Endothelial cell of umbilical vein (primary cell): Measurements from ENCODE around the gene PURB. TPM values are rescaled to one million over a fixed set of nuclear protein-coding genes. Genes with fewer than 3 reads are reported as not detected.
"Not testable (repeated sequence)": the region's sequence is repeated elsewhere in the genome, so short reads cannot be mapped to it uniquely, and the experiment has no call there.

Experiments
- BruUV-seq: library from RNA; stranded (reverse); fragments of 400-500 nt; replicated peaks from 2 replicates; lab custom pipeline; 2021; lab: Mats Ljungman, UMichigan
- CTCF ChIA-PET: fragments of 300-600, 350-600 bp; sonication (Branson Sonifier 250); formaldehyde crosslinking; loops from one replicate; lab custom pipeline; 2021; ENCODE audit warnings: antibody characterized with exemption, inconsistent platforms; lab: Charles Lee
- POLR2A ChIA-PET: fragments of 300-600, 350-600 bp; sonication (Branson Sonifier 250); formaldehyde crosslinking; loops from one replicate; lab custom pipeline; 2021; ENCODE audit warnings: antibody characterized with exemption, inconsistent platforms; lab: Charles Lee
- DNase-seq: peaks from one replicate; pipeline ENCODE4 v3.0.0-alpha.2; 2011; ENCODE audit warnings: low read depth, low spot score
- FAIRE-seq: peaks from 2 replicates; lab custom pipeline; 2011; peaks lifted over from hg19 to GRCh38; lab: Jason Lieb, UNC
- H2AFZ ChIP-seq: 2 replicates; pipeline ENCODE4 v1.6.0; 2012; ENCODE audit warnings: low read depth, low read length, control low read depth, inconsistent platforms
- H3K27ac ChIP-seq: 2 replicates; pipeline ENCODE4 v1.5.1; 2011; ENCODE audit warnings: low read depth, mild to moderate bottlenecking, control low read depth, low read length, moderate library complexity; ENCODE audit not compliant: insufficient read depth
- H3K27me3 ChIP-seq, 2 experiments: 2 replicates each; pipeline versions ENCODE4 v1.6.0 to v1.6.1; 2011; ENCODE audit warnings: low read length in 2 of 2, mixed read lengths in 1 of 2; ENCODE audit not compliant: control insufficient read depth in 2 of 2, insufficient read depth in 2 of 2
- H3K36me3 ChIP-seq, 2 experiments: 2 replicates in 1 of 2; 3 replicates in 1 of 2; pipeline ENCODE4 v1.5.1; 2011; ENCODE audit warnings: low read length in 2 of 2, mild to moderate bottlenecking in 1 of 2, moderate library complexity in 1 of 2; ENCODE audit not compliant: control insufficient read depth in 2 of 2, insufficient read depth in 2 of 2; ENCODE audit errors: extremely low read depth in 1 of 2
- H3K4me1 ChIP-seq: 3 replicates; pipeline ENCODE4 v1.5.1; 2011; ENCODE audit warnings: mild to moderate bottlenecking, low read length; ENCODE audit not compliant: control insufficient read depth, insufficient read depth; ENCODE audit errors: extremely low read depth
- H3K4me2 ChIP-seq: 2 replicates; pipeline ENCODE4 v1.6.1; 2011; ENCODE audit warnings: low read length, control low read depth, mixed read lengths; ENCODE audit not compliant: insufficient read depth
- H3K4me3 ChIP-seq, 3 experiments: fragments of 200-600 bp in 1 of 3; sonication (generic), shearing (Covaris generic) in 1 of 3; replicated peaks in 1 of 3; 2 replicates each; pipeline ENCODE4 v1.5.1; 2011 to 2016; ENCODE audit warnings: control low read depth in 3 of 3, low read length in 3 of 3, mild to moderate bottlenecking in 2 of 3, inconsistent platforms in 1 of 3, low read depth in 1 of 3, moderate library complexity in 1 of 3; ENCODE audit not compliant: insufficient read depth in 1 of 3
- H3K79me2 ChIP-seq: 2 replicates; pipeline ENCODE4 v1.6.0; 2012; ENCODE audit warnings: low read length, inconsistent platforms; ENCODE audit not compliant: control insufficient read depth, insufficient read depth
- H3K9ac ChIP-seq: replicated peaks from 2 replicates; pipeline ENCODE3; 2011; ENCODE audit warnings: low read length, control low read depth; ENCODE audit not compliant: insufficient read depth; ENCODE audit errors: extremely low read depth
- H3K9me1 ChIP-seq: replicated peaks from 3 replicates; pipeline ENCODE4 v1.6.0; 2011; ENCODE audit warnings: mild to moderate bottlenecking, low read length; ENCODE audit not compliant: control insufficient read depth, insufficient read depth; ENCODE audit errors: extremely low read depth
- H3K9me3 ChIP-seq: replicated peaks from 2 replicates; pipeline ENCODE4 v1.5.1; 2012; ENCODE audit warnings: low read length, inconsistent platforms; ENCODE audit not compliant: control insufficient read depth, insufficient read depth
- H4K20me1 ChIP-seq: replicated peaks from 2 replicates; pipeline ENCODE3; 2011; ENCODE audit warnings: mild to moderate bottlenecking, low read length; ENCODE audit not compliant: control insufficient read depth, insufficient read depth; ENCODE audit errors: extremely low read depth
- dilution Hi-C: fragments of 300-500 bp; cut with MboI; formaldehyde crosslinking; loops from one replicate; pipeline ENCODE4 v1.15.0; 2019; ENCODE audit warnings: low sequenced_read_pairs; ENCODE audit not compliant: extremely low pct_ligation_motif_present
- intact Hi-C: fragments of 100-400 bp; cut with micrococcal nuclease; formaldehyde crosslinking; loops from one replicate; pipeline ENCODE4 v1.10.0; 2022
- polyA plus RNA-seq, 4 experiments: library from polyadenylated mRNA; depleted of rRNA in 3 of 4; stranded (reverse) in 3 of 4; unstranded in 1 of 4; fragments of >200 nt; gene quantifications; 2 replicates each; pipeline versions ENCODE4 v1.2.1 to v1.2.3, GENCODE V29; 2011 to 2012; ENCODE audit warnings: missing spikeins in 1 of 4
- total RNA-seq: library from RNA; stranded (reverse); gene quantifications from 2 replicates; pipeline ENCODE4 v1.2.3, GENCODE V29; 2021

Gene PURB
- total and polyA plus RNA-seq, 2 donors (not counting 3 experiments of a cell fraction or from before 2014, with no cell fraction given) = 2.7 to 25.5 TPM

- dilution Hi-C loops, DNase-seq, H3K4me2 ChIP-seq, H3K79me2 ChIP-seq, FAIRE-seq, H3K9me1 ChIP-seq, CTCF ChIA-PET, POLR2A ChIA-PET, intact Hi-C loops, H3K4me3 ChIP-seq, H3K27me3 ChIP-seq, H4K20me1 ChIP-seq, BruUV-seq, H3K4me1 ChIP-seq, H3K9ac ChIP-seq, H3K36me3 ChIP-seq, H2AFZ ChIP-seq, H3K9me3 ChIP-seq, H3K27ac ChIP-seq: not testable (repeated sequence)
These were observed 14.6 kb downstream of the PURB start for GRCh38 chr7:44870780-44871179.

DNA sequence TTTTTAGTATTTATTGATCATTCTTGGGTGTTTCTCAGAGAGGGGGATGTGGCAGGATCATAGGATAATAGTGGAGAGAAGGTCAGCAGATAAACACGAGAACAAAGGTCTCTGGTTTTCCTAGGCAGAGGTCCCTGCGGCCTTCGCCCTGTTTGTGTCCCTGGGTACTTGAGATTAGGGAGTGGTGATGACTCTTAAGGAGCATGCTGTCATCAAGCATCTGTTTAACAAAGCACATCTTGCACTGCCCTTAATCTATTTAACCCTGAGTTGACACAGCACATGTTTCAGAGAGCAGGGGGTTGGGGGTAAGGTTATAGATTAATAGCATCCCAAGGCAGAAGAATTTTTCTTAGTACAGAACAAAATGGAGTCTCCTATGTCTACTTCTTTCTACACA is 15.0 kb downstream of the PURB start:
- H3K27me3 ChIP-seq, intact Hi-C loops, H3K4me3 ChIP-seq, POLR2A ChIA-PET, H3K9me3 ChIP-seq, FAIRE-seq, dilution Hi-C loops, H2AFZ ChIP-seq, H3K36me3 ChIP-seq, BruUV-seq, H3K4me2 ChIP-seq, H4K20me1 ChIP-seq, DNase-seq, CTCF ChIA-PET, H3K4me1 ChIP-seq, H3K79me2 ChIP-seq, H3K9ac ChIP-seq, H3K9me1 ChIP-seq, H3K27ac ChIP-seq: not testable (repeated sequence)
